ENCODE measurements around the gene TCF4. TPM values are rescaled to one million over a fixed set of nuclear protein-coding genes. Genes with fewer than 3 reads are reported as not detected.

TCF4 gene
- total RNA-seq, 2 experiments from 2014 or later, result 75.9 to 76.0 TPM

DNA sequence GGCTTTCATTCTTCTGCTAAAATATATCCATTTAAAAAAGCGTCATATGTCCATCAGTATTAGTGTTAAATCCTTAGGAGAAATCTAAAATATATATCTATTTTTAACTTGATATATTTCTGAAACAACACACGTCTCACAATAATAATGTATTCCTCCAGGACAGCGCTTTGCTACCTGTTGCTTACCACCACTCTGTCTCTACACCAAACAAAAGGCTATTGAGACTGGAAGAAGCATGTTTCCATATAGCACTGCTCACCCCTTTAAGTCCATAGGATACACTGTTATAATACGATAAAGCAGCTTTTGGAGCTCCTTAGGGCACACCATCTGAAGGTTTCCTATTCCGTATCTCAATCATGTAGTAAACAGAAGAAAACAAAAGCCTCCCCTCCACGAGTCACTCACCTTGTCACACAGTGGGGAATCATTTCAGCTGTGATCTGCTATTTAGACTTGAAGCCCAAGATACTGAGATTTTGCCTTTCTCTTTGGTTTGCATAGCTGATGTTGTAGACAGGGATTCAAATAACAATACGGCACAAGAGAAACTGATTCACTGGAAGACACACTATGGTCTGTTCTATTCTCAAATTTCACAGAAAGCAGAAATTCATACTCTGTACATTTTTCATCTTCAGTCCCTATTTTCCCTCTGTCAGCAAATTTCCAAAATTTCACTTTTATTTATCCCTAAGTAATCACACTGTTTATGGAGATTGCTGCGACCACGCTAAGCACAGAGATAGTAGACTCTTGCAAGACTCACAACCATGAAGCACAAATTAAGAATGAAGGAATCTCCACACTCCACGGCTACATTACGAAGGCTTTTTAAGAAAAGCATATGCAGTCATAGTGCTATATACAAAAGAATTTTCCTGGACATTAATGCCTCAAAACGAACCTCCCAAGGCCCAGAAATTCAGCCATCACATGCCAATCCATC, 187.1 kb downstream of the TCF4 start:
- no peak overlapping the region for H3K4me2 ChIP-seq (ENCODE audit: low read length)
- CTCF ChIA-PET (ENCODE audit: unreplicated experiment), result no interaction called here
- BruUV-seq (replicated peaks), result no TSS peak
- peaks cover 9% of the 10 kb centered on the region; the same call in 1 of the 2 replicates for H3K79me2 ChIP-seq (ENCODE audit: insufficient read depth, low read depth, low read length)
- intact Hi-C loops (cut with micrococcal nuclease; ENCODE audit: unreplicated experiment), result no loop called here
- H4K20me1 ChIP-seq (ENCODE audit: insufficient read depth, low read length), result no peaks in the 10 kb centered on the region
- POLR2A ChIA-PET, result no interaction called here
- peaks cover 9% of the 10 kb centered on the region for H3K36me3 ChIP-seq (ENCODE audit: insufficient read depth, low read length)
- no peak overlapping the region for H3K4me3 ChIP-seq (ENCODE audit: low read depth, low read length, poor library complexity, severe bottlenecking)
- H2AFZ ChIP-seq (ENCODE audit: low read length), result no peak overlapping the region
- H3K4me1 ChIP-seq (ENCODE audit: insufficient read depth, low read length, poor library complexity, severe bottlenecking), result no peaks in the 10 kb centered on the region
- no peaks in the 10 kb centered on the region for H3K9me3 ChIP-seq (ENCODE audit: low read length)
- H3K27ac ChIP-seq (ENCODE audit: low read depth, low read length, poor library complexity, severe bottlenecking), result no peak overlapping the region
- DNase-seq (ENCODE audit: low spot score), result no peak
- no peaks in the 10 kb centered on the region for H3K9me2 ChIP-seq (ENCODE audit: insufficient read depth, low read length)
- TF ChIP-seq EZH2phosphoT487 (IDR thresholded peaks at IDR 0.05; ENCODE audit: borderline replicate concordance, low read depth, low read length), result no peak
- TF ChIP-seq, protein P1, sequence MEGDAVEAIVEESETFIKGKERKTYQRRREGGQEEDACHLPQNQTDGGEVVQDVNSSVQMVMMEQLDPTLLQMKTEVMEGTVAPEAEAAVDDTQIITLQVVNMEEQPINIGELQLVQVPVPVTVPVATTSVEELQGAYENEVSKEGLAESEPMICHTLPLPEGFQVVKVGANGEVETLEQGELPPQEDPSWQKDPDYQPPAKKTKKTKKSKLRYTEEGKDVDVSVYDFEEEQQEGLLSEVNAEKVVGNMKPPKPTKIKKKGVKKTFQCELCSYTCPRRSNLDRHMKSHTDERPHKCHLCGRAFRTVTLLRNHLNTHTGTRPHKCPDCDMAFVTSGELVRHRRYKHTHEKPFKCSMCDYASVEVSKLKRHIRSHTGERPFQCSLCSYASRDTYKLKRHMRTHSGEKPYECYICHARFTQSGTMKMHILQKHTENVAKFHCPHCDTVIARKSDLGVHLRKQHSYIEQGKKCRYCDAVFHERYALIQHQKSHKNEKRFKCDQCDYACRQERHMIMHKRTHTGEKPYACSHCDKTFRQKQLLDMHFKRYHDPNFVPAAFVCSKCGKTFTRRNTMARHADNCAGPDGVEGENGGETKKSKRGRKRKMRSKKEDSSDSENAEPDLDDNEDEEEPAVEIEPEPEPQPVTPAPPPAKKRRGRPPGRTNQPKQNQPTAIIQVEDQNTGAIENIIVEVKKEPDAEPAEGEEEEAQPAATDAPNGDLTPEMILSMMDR (conservative IDR thresholded peaks at IDR 0.05; ENCODE audit: low read length), result no peak

DNA sequence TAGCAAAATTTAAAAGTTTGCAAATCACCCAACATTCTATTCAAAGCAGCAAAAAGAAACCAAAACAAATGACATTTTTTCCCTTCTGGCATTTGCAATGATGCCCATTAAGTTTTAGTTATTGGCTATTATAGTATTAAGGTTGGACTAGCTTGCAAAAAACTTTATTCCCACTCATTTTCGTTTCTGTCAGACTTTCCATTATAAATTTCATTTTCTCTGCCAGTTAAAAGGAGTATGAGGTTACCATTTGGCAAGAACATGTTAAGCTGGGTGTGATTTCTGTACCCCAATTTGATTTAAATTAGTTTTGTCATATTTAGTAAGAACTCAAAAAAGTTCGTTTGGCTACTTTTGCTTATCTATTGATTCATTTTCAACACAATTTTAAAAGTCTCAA, 187.9 kb downstream of the TCF4 start:
- intact Hi-C loops (cut with micrococcal nuclease; ENCODE audit: unreplicated experiment), result no loop called here
- POLR2A ChIA-PET, result no interaction called here
- Histone ChIP-seq H3K9me3 (ENCODE audit: low read length) (no peaks in the 10 kb centered on the region), H4K20me1 (ENCODE audit: insufficient read depth, low read length) (no peaks in the 10 kb centered on the region), H3K9me2 (ENCODE audit: insufficient read depth, low read length) (no peaks in the 10 kb centered on the region), H2AFZ (ENCODE audit: low read length) (no peak overlapping the region), H3K79me2 (ENCODE audit: insufficient read depth, low read depth, low read length) (peaks cover 8% of the 10 kb centered on the region; the same call in 1 of the 2 replicates), H3K27ac (ENCODE audit: low read depth, low read length, poor library complexity, severe bottlenecking) (no peak overlapping the region), H3K4me1 (ENCODE audit: insufficient read depth, low read length, poor library complexity, severe bottlenecking) (no peaks in the 10 kb centered on the region), H3K36me3 (ENCODE audit: insufficient read depth, low read length) (peaks cover 9% of the 10 kb centered on the region), H3K4me3 (ENCODE audit: low read depth, low read length, poor library complexity, severe bottlenecking) (no peak overlapping the region), H3K4me2 (ENCODE audit: low read length) (no peak overlapping the region)
- TF ChIP-seq EZH2phosphoT487 (IDR thresholded peaks at IDR 0.05; ENCODE audit: borderline replicate concordance, low read depth, low read length), result no peak
- TF ChIP-seq, protein P1 (conservative IDR thresholded peaks at IDR 0.05; ENCODE audit: low read length), result no peak
- no peak for DNase-seq (ENCODE audit: low spot score)
- no TSS peak for BruUV-seq (replicated peaks)
- CTCF ChIA-PET (ENCODE audit: unreplicated experiment), result no interaction called here

DNA sequence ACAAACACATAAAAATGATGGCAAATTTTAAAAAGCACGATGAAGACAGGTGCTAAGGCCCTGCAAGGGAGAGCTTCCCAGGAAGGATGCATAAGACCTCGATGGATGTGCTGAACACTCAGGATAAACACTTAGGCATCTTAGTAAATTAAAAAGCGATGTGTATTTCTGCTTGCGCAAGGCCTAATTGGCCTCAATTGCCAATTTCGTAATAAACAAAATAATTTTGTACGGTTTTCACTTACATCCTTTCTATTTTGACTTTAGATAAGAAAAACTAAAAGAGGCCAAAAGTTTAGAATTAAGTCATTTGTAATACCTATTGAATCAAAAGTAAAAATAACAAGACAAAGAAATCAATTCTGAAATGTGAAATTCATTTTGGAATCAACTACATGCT, 189.1 kb downstream of the TCF4 start:
- BruUV-seq (replicated peaks), result no TSS peak
- CTCF ChIA-PET (ENCODE audit: unreplicated experiment), result no interaction called here

More for the DNA sequence above, 189.1 kb downstream of the TCF4 start:
- Histone ChIP-seq H3K9me2 (ENCODE audit: insufficient read depth, low read length) (no peaks in the 10 kb centered on the region), H3K4me2 (ENCODE audit: low read length) (no peak overlapping the region), H2AFZ (ENCODE audit: low read length) (no peak overlapping the region), H3K79me2 (ENCODE audit: insufficient read depth, low read depth, low read length) (peaks cover 4% of the 10 kb centered on the region; the same call in 1 of the 2 replicates), H3K36me3 (ENCODE audit: insufficient read depth, low read length) (peaks cover 17% of the 10 kb centered on the region), H3K9me3 (ENCODE audit: low read length) (no peaks in the 10 kb centered on the region), H4K20me1 (ENCODE audit: insufficient read depth, low read length) (no peaks in the 10 kb centered on the region), H3K4me3 (ENCODE audit: low read depth, low read length, poor library complexity, severe bottlenecking) (no peak overlapping the region), H3K4me1 (ENCODE audit: insufficient read depth, low read length, poor library complexity, severe bottlenecking) (no peaks in the 10 kb centered on the region), H3K27ac (ENCODE audit: low read depth, low read length, poor library complexity, severe bottlenecking) (no peak overlapping the region)
- intact Hi-C loops (cut with micrococcal nuclease; ENCODE audit: unreplicated experiment), result no loop called here
- no peak for DNase-seq (ENCODE audit: low spot score)
- TF ChIP-seq EZH2phosphoT487 (IDR thresholded peaks at IDR 0.05; ENCODE audit: borderline replicate concordance, low read depth, low read length), result no peak
- TF ChIP-seq, protein P1 (conservative IDR thresholded peaks at IDR 0.05; ENCODE audit: low read length), result no peak
- POLR2A ChIA-PET, result no interaction called here

Measured in OCI-LY7 (cell line).